ENCODE data around the gene BTRC.

DNA sequence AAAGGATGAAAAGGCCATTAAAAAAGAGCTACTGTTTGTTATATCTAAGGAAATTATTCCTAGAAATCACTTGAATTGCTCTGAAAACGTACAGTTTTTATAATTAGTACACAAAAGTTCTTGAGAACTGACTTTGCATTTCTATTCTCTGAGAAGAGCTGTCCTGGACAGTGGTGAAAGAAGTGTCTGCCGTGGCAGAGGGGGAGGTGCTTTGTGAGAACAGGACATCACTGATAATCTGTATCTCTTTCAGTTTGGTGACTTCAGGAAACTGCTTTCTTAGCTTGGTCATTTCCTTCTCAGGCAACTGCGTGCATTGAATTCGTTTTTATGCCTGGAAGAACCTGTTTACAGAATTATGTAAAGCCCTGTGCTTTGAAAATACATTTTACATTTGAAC, 182.0 kb downstream of the BTRC start:
- TF ChIP-seq EZH2 (IDR thresholded peaks at IDR 0.05; ENCODE audit: insufficient read depth, poor library complexity, severe bottlenecking) (no peak), EZH2phosphoT487 (IDR thresholded peaks at IDR 0.05; ENCODE audit: insufficient read depth, low read depth) (no peak)
